H9 (cell line): ENCODE results near the gene USP37. TPM values are rescaled to one million over a fixed set of nuclear protein-coding genes. Genes with fewer than 3 reads are reported as not detected.
A peak's percentile ranks its signal among the peaks of the same experiment; 100 is the strongest.

ENCODE experiments used
- DNase-seq: peaks from one replicate; pipeline ENCODE4 v3.0.0-alpha.2; 2017
- H2AFZ ChIP-seq: one replicate; pipeline ENCODE4 v1.6.1; 2013; ENCODE audit warnings: mild to moderate bottlenecking, low read length, control low read depth, moderate library complexity
- H2AK5ac ChIP-seq: 2 replicates; pipeline ENCODE4 v1.6.1; 2013; ENCODE audit warnings: low read length, control low read depth, mixed read lengths; ENCODE audit not compliant: insufficient read length
- H2BK120ac ChIP-seq: one replicate; pipeline ENCODE4 v1.6.1; 2013; ENCODE audit warnings: low read depth, mild to moderate bottlenecking, low read length, control low read depth, inconsistent platforms; ENCODE audit not compliant: poor library complexity, severe bottlenecking
- H2BK12ac ChIP-seq: 2 replicates; pipeline ENCODE4 v1.6.1; 2013; ENCODE audit warnings: low read length, control low read depth, mixed read lengths, low read depth; ENCODE audit not compliant: insufficient read length
- H2BK15ac ChIP-seq: 2 replicates; pipeline ENCODE4 v1.6.1; 2013; ENCODE audit warnings: low read depth, low read length, control low read depth
- H2BK20ac ChIP-seq: one replicate; pipeline ENCODE4 v1.6.1; 2013; ENCODE audit warnings: low read depth, mild to moderate bottlenecking, low read length, control low read depth, inconsistent platforms; ENCODE audit not compliant: poor library complexity, severe bottlenecking
- H2BK5ac ChIP-seq: 2 replicates; pipeline ENCODE4 v1.6.1; 2013; ENCODE audit warnings: low read length, control low read depth, mixed read lengths; ENCODE audit not compliant: insufficient read length
- H3K14ac ChIP-seq: 2 replicates; pipeline ENCODE4 v1.6.1; 2013; ENCODE audit warnings: low read length, control low read depth; ENCODE audit not compliant: insufficient read depth
- H3K18ac ChIP-seq: 2 replicates; pipeline ENCODE4 v1.6.1; 2013; ENCODE audit warnings: low read depth, mild to moderate bottlenecking, mixed read lengths, low read length, control low read depth; ENCODE audit not compliant: insufficient read length
- H3K23ac ChIP-seq: 2 replicates; pipeline ENCODE4 v1.6.1; 2013; ENCODE audit warnings: low read length, control low read depth, mixed read lengths, low read depth; ENCODE audit not compliant: insufficient read length
- H3K23me2 ChIP-seq: 2 replicates; pipeline ENCODE4 v1.6.1; 2013; ENCODE audit warnings: low read depth, mild to moderate bottlenecking, mixed read lengths, low read length, control low read depth; ENCODE audit not compliant: insufficient read length, poor library complexity, severe bottlenecking
- H3K27ac ChIP-seq: 2 replicates; pipeline ENCODE4 v1.5.1; 2013; ENCODE audit warnings: low read length, control low read depth, mixed read lengths, low read depth; ENCODE audit not compliant: insufficient read length
- H3K27me3 ChIP-seq: 2 replicates; pipeline ENCODE4 v1.6.1; 2013; ENCODE audit warnings: low read length, control low read depth, inconsistent platforms; ENCODE audit not compliant: insufficient read depth
- H3K4ac ChIP-seq: 2 replicates; pipeline ENCODE4 v1.6.1; 2013; ENCODE audit warnings: low read depth, mild to moderate bottlenecking, control low read depth, inconsistent platforms, low read length, moderate library complexity
- H3K4me1 ChIP-seq: 2 replicates; pipeline ENCODE4 v1.6.1; 2013; ENCODE audit warnings: low read length, control low read depth, inconsistent platforms; ENCODE audit not compliant: insufficient read depth
- H3K4me2 ChIP-seq: 2 replicates; pipeline ENCODE4 v1.6.1; 2013; ENCODE audit warnings: low read length, control low read depth, mixed read lengths; ENCODE audit not compliant: insufficient read length, insufficient read depth
- H3K56ac ChIP-seq: 2 replicates; pipeline ENCODE4 v1.6.1; 2013; ENCODE audit warnings: low read depth, mild to moderate bottlenecking, mixed read lengths, low read length, control low read depth; ENCODE audit not compliant: insufficient read length
- H3K79me1 ChIP-seq: 2 replicates; pipeline ENCODE4 v1.6.1; 2013; ENCODE audit warnings: low read depth, mild to moderate bottlenecking, moderate library complexity, low read length, control low read depth, inconsistent platforms; ENCODE audit not compliant: insufficient read depth, poor library complexity, severe bottlenecking
- H3K79me2 ChIP-seq: 2 replicates; pipeline ENCODE4 v1.6.1; 2013; ENCODE audit warnings: low read length, control low read depth, inconsistent platforms; ENCODE audit not compliant: insufficient read depth
- H3K9ac ChIP-seq: 2 replicates; pipeline ENCODE4 v1.6.1; 2013; ENCODE audit warnings: low read length, control low read depth, mixed read lengths; ENCODE audit not compliant: insufficient read length; ENCODE audit errors: extremely low read depth
- H3K9me3 ChIP-seq: one replicate; pipeline ENCODE4 v1.6.1; 2013; ENCODE audit warnings: low read depth, low read length, inconsistent platforms; ENCODE audit not compliant: control insufficient read depth
- H3T11ph ChIP-seq: one replicate; pipeline ENCODE4 v1.6.1; 2013; ENCODE audit warnings: mild to moderate bottlenecking, low read length, control low read depth, inconsistent platforms
- H4K20me1 ChIP-seq: one replicate; pipeline ENCODE4 v1.6.1; 2013; ENCODE audit not compliant: control insufficient read depth, insufficient read length, insufficient read depth
- H4K5ac ChIP-seq: 2 replicates; pipeline ENCODE4 v1.6.1; 2013; ENCODE audit warnings: low read depth, mild to moderate bottlenecking, mixed read lengths, low read length, control low read depth; ENCODE audit not compliant: insufficient read length
- H4K8ac ChIP-seq: replicated peaks from 2 replicates; pipeline ENCODE4 v1.6.1; 2013; ENCODE audit warnings: low read length, control low read depth, mixed read lengths, low read depth; ENCODE audit not compliant: insufficient read length
- H4K91ac ChIP-seq: 2 replicates; pipeline ENCODE4 v1.6.1; 2013; ENCODE audit warnings: low read depth, mild to moderate bottlenecking, moderate library complexity, mixed read lengths, low read length, control low read depth; ENCODE audit not compliant: insufficient read length
- H3K27ac Mint-ChIP-seq, 3 experiments: 2 replicates in 2 of 3; 3 replicates in 1 of 3; pipeline ENCODE4 v1.8.0; 2020 to 2021; ENCODE audit warnings: mixed read lengths in 3 of 3, mild to moderate bottlenecking in 1 of 3, moderate library complexity in 1 of 3
- H3K27me3 Mint-ChIP-seq: 2 replicates; pipeline ENCODE4 v1.8.0; 2021; ENCODE audit warnings: low read depth, mild to moderate bottlenecking, moderate library complexity, mixed read lengths
- H3K36me3 Mint-ChIP-seq, 3 experiments: 2 replicates in 2 of 3; 3 replicates in 1 of 3; pipeline ENCODE4 v1.8.0; 2020 to 2021; ENCODE audit warnings: low read depth in 3 of 3, mixed read lengths in 3 of 3; ENCODE audit not compliant: insufficient read depth in 1 of 3
- H3K4me1 Mint-ChIP-seq, 2 experiments: 2 replicates each; pipeline ENCODE4 v1.8.0; 2020; ENCODE audit warnings: mixed read lengths in 2 of 2
- H3K4me3 Mint-ChIP-seq, 2 experiments: 2 replicates in 1 of 2; 3 replicates in 1 of 2; pipeline ENCODE4 v1.8.0; 2020 to 2021; ENCODE audit warnings: mild to moderate bottlenecking in 2 of 2, mixed read lengths in 2 of 2, moderate library complexity in 1 of 2
- H3K9me3 Mint-ChIP-seq, 2 experiments: 2 replicates in 1 of 2; 3 replicates in 1 of 2; pipeline ENCODE4 v1.8.0; 2020; ENCODE audit warnings: mild to moderate bottlenecking in 2 of 2, mixed read lengths in 2 of 2, moderate library complexity in 1 of 2
- CTCF ChIP-seq: fragments of 200-600 bp; sonication (generic); conservative IDR thresholded peaks from 3 replicates; pipeline ENCODE4 v1.8.0; 2021; ENCODE audit warnings: antibody characterized with exemption, mild to moderate bottlenecking
- WGBS: extraction: QIAGEN DNeasy Blood & Tissue Kit; methylation state at CpG from one replicate; pipeline ENCODE4 v1.1.7; 2013; ENCODE audit warnings: missing lambda C conversion rate, low lambda C conversion rate, mixed read lengths; ENCODE audit not compliant: insufficient read length; ENCODE audit errors: extremely low coverage; 5-methylcytosine and 5-hydroxymethylcytosine counted together
- total RNA-seq: library from RNA; stranded (reverse); gene quantifications from 2 replicates; pipeline ENCODE4 v1.2.1, GENCODE V29; 2021

USP37 gene
- total RNA-seq, 1 experiment from 2014 or later: 34.9 TPM

- Histone ChIP-seq H3K27ac (no peak overlapping the region), H2BK120ac (no peak overlapping the region), H2BK5ac (no peak overlapping the region), H4K91ac (no peak overlapping the region), H2BK15ac (no peak overlapping the region), H3K4me1 (peaks cover 9% of the 10 kb centered on the region), H3K18ac (no peak overlapping the region), H3K27me3 (no peaks in the 10 kb centered on the region), H3K4ac (no peak overlapping the region), H3K79me2 (peaks cover 30% of the 10 kb centered on the region; the same call in 1 of the 2 replicates), H4K8ac (no peak overlapping the region), H4K20me1 (no peaks in the 10 kb centered on the region), H3K56ac (no peak overlapping the region), H4K5ac (no peak overlapping the region), H3K9ac (no peak overlapping the region), H3K4me2 (no peak overlapping the region), H2BK20ac (no peak overlapping the region), H3K23me2 (no peaks in the 10 kb centered on the region), H2BK12ac (no peak overlapping the region), H3T11ph (no peak overlapping the region), H2AK5ac (no peak overlapping the region), H3K23ac (no peak overlapping the region), H3K9me3 (no peaks in the 10 kb centered on the region), H2AFZ (no peak overlapping the region), H3K79me1 (peaks cover 2% of the 10 kb centered on the region), H3K14ac (no peak overlapping the region)
- Mint-ChIP-seq H3K4me3 (no peak overlapping the region), H3K4me1 (peaks cover 26 to 37% of the 10 kb centered on the region in 2 experiments), H3K27me3 (no peaks in the 10 kb centered on the region), H3K9me3 (no peaks in the 10 kb centered on the region), H3K36me3 (peaks cover 15 to 47% (median 47%) of the 10 kb centered on the region in 3 experiments; a peak in 6 of 7 replicates), H3K27ac (peak overlapping the region in 1 of 3 experiments; percentile 63; a peak in 2 of 7 replicates)
- WGBS: no CpG with 5 or more reads among the region's 4 CpGs
- no peak for DNase-seq
- no peak for TF ChIP-seq CTCF
These were observed 8.7 kb upstream of the USP37 start for GRCh38 chr2:218576854-218577253.
